SU-DHL-6 (cell line): ENCODE data around the gene CCNI.

Source experiments
- H2AFZ ChIP-seq: fragments of 200-600 bp; sonication (generic); 2 replicates; pipeline ENCODE4 v1.6.1; 2014; ENCODE audit warnings: low read depth, mild to moderate bottlenecking, moderate library complexity, mixed read lengths, antibody characterized with exemption, low read length; ENCODE audit not compliant: severe bottlenecking
- H3F3A ChIP-seq: fragments of 200-600 bp; shearing (Covaris generic); 2 replicates; pipeline ENCODE4 v1.6.0; 2016; ENCODE audit warnings: antibody characterized with exemption, mild to moderate bottlenecking; ENCODE audit not compliant: insufficient read depth
- H3K27ac ChIP-seq: fragments of 200-600 bp; sonication (generic); 2 replicates; pipeline ENCODE4 v1.5.1; 2016; ENCODE audit warnings: low read depth, mild to moderate bottlenecking, low read length, moderate library complexity, mixed read lengths
- H3K27me3 ChIP-seq: fragments of 200-600 bp; sonication (generic), shearing (Covaris generic); 2 replicates; pipeline ENCODE4 v1.6.0; 2014; ENCODE audit warnings: mild to moderate bottlenecking, low read length
- H3K36me3 ChIP-seq: fragments of 200-600 bp; sonication (generic); 2 replicates; pipeline ENCODE4 v1.6.1; 2014; ENCODE audit warnings: mild to moderate bottlenecking, low read length, mixed read lengths
- H3K4me2 ChIP-seq: fragments of 300-600, 200-600 bp; shearing (Covaris generic), sonication (generic); 2 replicates; pipeline ENCODE4 v1.6.0; 2014; ENCODE audit warnings: low read length, low read depth, mild to moderate bottlenecking; ENCODE audit not compliant: poor library complexity, severe bottlenecking
- H3K4me3 ChIP-seq: fragments of 200-600 bp; sonication (generic); 2 replicates; pipeline ENCODE4 v1.5.1; 2014; ENCODE audit warnings: antibody characterized with exemption, low read length, mild to moderate bottlenecking, mixed read lengths; ENCODE audit not compliant: insufficient read depth, poor library complexity, severe bottlenecking
- H3K79me2 ChIP-seq: fragments of 200-600 bp; sonication (generic); 2 replicates; pipeline ENCODE4 v1.6.1; 2014; ENCODE audit warnings: mild to moderate bottlenecking, low read length, moderate library complexity; ENCODE audit not compliant: insufficient read depth
- H3K9ac ChIP-seq: fragments of 200-600 bp; sonication (generic); 2 replicates; pipeline ENCODE4 v1.7.0; 2014; ENCODE audit warnings: mild to moderate bottlenecking, low read length
- H3K9me2 ChIP-seq: fragments of 200-600 bp; sonication (generic); replicated peaks from 2 replicates; pipeline ENCODE4 v1.6.1; 2014; ENCODE audit warnings: low read length; ENCODE audit not compliant: insufficient read depth
- H3K9me3 ChIP-seq: fragments of 200-600 bp; sonication (generic); 2 replicates; pipeline ENCODE4 v1.6.1; 2014; ENCODE audit warnings: low read length, mixed read lengths; ENCODE audit not compliant: insufficient read depth
- H4K20me1 ChIP-seq: fragments of 200-600 bp; sonication (generic); 2 replicates; pipeline ENCODE4 v1.6.1; 2014; ENCODE audit warnings: low read depth, mild to moderate bottlenecking, antibody characterized with exemption, low read length, moderate library complexity, mixed read lengths
- EZH2phosphoT487 ChIP-seq: fragments of 200-600 bp; sonication (generic), shearing (Covaris generic); conservative IDR thresholded peaks from 2 replicates; pipeline ENCODE4 v1.6.1; 2018; ENCODE audit warnings: mild to moderate bottlenecking, antibody characterized with exemption, low read length, moderate library complexity, mixed read lengths
- TF ChIP-seq, protein P1 (sequence below): fragments of 200-600 bp; sonication (generic); IDR thresholded peaks from one replicate; pipeline ENCODE4 v1.5.1; 2017; ENCODE audit warnings: antibody characterized with exemption, mild to moderate bottlenecking, low read length, moderate library complexity; ENCODE audit not compliant: insufficient read depth, poor library complexity, severe bottlenecking

Gene CCNI

DNA sequence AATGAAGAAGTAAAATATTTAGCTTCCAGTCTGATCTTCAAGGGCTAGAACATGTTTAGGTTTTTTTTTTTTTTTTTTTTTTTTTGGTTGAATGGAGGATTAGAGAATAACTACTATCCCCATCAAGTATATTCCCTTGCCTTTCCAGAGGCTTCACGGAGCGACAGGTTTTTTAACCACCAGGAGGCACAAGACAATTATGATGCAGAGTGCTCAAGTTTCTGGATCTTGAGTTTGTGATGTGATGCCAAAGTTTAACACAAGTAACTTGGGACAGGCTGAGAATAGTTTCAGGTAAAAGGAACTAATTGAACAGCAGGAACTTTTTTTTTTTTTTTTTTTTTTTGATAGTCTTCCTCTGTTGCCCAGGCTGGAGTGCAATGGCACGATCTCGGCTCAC, 30.3 kb downstream of the CCNI start:
- Histone ChIP-seq H3K27me3 (no peaks in the 10 kb centered on the region), H4K20me1 (no peaks in the 10 kb centered on the region), H3K4me2 (no peak overlapping the region), H3K27ac (no peak overlapping the region), H3K9ac (no peak overlapping the region), H3K36me3 (0 out of 2 replicates have a peak, but pooled peaks cover 2% of the 10 kb centered on the region), H3K79me2 (no peaks in the 10 kb centered on the region), H3K9me3 (no peaks in the 10 kb centered on the region), H3F3A (peaks cover 13% of the 10 kb centered on the region; the same call in 1 of the 2 replicates), H2AFZ (no peak overlapping the region), H3K9me2 (no peaks in the 10 kb centered on the region), H3K4me3 (no peak overlapping the region)
- TF ChIP-seq, protein P1, sequence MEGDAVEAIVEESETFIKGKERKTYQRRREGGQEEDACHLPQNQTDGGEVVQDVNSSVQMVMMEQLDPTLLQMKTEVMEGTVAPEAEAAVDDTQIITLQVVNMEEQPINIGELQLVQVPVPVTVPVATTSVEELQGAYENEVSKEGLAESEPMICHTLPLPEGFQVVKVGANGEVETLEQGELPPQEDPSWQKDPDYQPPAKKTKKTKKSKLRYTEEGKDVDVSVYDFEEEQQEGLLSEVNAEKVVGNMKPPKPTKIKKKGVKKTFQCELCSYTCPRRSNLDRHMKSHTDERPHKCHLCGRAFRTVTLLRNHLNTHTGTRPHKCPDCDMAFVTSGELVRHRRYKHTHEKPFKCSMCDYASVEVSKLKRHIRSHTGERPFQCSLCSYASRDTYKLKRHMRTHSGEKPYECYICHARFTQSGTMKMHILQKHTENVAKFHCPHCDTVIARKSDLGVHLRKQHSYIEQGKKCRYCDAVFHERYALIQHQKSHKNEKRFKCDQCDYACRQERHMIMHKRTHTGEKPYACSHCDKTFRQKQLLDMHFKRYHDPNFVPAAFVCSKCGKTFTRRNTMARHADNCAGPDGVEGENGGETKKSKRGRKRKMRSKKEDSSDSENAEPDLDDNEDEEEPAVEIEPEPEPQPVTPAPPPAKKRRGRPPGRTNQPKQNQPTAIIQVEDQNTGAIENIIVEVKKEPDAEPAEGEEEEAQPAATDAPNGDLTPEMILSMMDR: no peak
- no peak for TF ChIP-seq EZH2phosphoT487

DNA sequence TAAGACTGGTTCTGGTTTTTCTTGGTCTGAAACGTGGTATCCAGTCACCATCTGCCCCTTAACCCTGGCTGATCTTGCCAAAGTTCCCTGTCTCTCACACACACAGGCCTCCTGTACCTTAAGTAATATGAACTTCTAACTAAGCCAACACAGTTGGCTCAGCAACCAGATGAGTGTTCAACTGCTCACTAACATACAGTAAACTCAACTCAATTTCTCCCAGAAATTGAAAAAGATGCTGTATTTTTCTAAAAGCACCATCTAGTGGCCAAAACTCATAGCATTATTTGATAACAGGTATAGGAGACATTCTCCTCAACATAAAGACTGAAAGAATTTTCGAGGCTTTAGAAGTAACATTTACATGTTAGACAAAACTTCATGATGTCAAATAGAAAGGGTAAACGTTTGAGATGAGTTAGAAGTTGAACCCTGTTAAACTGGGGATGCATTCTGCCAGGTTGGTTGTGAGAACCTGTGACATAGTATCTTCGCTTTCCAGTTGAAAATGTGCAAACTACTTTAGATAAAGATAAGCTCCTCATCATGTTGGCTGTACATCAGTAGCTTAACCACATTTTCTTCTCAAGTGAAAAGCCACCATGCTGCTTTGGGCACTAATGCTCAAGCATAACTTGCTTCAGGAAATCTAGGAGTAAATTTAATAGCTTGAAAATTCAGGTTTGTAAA, 31.2 kb downstream of the CCNI start:
- Histone ChIP-seq H2AFZ (no peak overlapping the region), H3F3A (peaks cover 13% of the 10 kb centered on the region; the same call in 1 of the 2 replicates), H3K9me2 (no peaks in the 10 kb centered on the region), H3K36me3 (0 out of 2 replicates have a peak, but pooled peaks cover 2% of the 10 kb centered on the region), H4K20me1 (no peaks in the 10 kb centered on the region), H3K9me3 (no peaks in the 10 kb centered on the region), H3K9ac (no peak overlapping the region), H3K4me3 (no peak overlapping the region), H3K27ac (no peak overlapping the region), H3K79me2 (no peaks in the 10 kb centered on the region), H3K27me3 (no peaks in the 10 kb centered on the region), H3K4me2 (no peak overlapping the region)
- no peak for TF ChIP-seq EZH2phosphoT487
- TF ChIP-seq, protein P1: peak; percentile 32

DNA sequence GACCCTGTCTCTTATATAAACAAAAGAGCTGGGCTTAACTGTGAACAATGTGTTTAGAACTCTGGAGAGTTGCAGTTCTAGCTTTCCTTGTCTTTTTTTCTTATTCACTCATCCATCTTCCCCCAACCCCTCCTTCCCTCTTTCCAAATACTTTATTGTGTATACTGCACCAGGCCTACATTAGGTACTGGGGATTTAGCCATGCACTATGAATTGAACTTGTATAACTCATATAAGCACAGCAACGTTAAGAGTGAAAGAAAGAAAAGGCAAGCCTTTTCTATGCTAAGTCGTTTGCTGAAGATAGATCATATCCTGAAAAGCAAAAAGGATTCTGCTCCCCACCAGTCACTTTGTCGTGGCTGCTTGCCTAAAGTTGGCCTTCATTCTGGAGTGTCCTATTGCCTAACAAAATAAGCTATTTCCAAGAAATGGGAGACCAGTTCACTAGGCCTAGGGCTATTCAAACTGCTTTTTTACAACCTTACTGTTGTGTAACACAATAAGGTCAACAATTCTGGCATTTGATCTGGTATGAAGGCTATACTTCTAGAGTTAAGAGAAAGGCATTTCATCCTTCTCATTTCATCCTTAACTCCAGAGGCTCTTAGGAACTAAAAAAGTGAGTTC, 32.2 kb downstream of the CCNI start:
- no peak overlapping the region for H3K9ac ChIP-seq
- H3F3A ChIP-seq: peaks cover 13% of the 10 kb centered on the region; the same call in 1 of the 2 replicates
- no peak overlapping the region for H3K4me2 ChIP-seq

More for the DNA sequence above, 32.2 kb downstream of the CCNI start:
- Histone ChIP-seq H3K36me3 (0 out of 2 replicates have a peak, but pooled peaks cover 2% of the 10 kb centered on the region), H2AFZ (no peak overlapping the region), H3K9me2 (no peaks in the 10 kb centered on the region), H3K4me3 (no peak overlapping the region), H3K27me3 (no peaks in the 10 kb centered on the region), H3K79me2 (no peaks in the 10 kb centered on the region), H4K20me1 (no peaks in the 10 kb centered on the region), H3K9me3 (no peaks in the 10 kb centered on the region), H3K27ac (no peak overlapping the region)
- TF ChIP-seq, protein P1: no peak
- TF ChIP-seq EZH2phosphoT487: no peak
